SK-MEL-5 (cell line): ENCODE results near the gene HLA-DQA1. TPM values are rescaled to one million over a fixed set of nuclear protein-coding genes. Genes with fewer than 3 reads are reported as not detected.
"Not testable (repeated sequence)": the region's sequence is repeated elsewhere in the genome, so short reads cannot be mapped to it uniquely, and the experiment has no call there.

ENCODE experiments used
- DNase-seq: peaks from one replicate; pipeline ENCODE4 v3.0.0-alpha.2; 2016; ENCODE audit warnings: low read depth, low spot score
- in situ Hi-C: cut with HindIII; loops from 2 replicates; pipeline ENCODE4 v1.10.0; 2016; ENCODE audit warnings: low sequenced_read_pairs, high pct_unique_total_duplicates, low pct_unique_long_range_greater_than_20kb
- total RNA-seq: library from RNA; depleted of rRNA; stranded (reverse); fragments of >200 nt; shearing (Covaris generic); gene quantifications from 2 replicates; pipeline ENCODE4 v1.2.3, GENCODE V29; 2014

Gene HLA-DQA1
- total RNA-seq, 1 experiment from 2014 or later: 0.37 TPM

GRCh38 chr6:32614366-32615081, 22.7 kb upstream of the HLA-DQA1 start:
- no peak for DNase-seq
- in situ Hi-C loops: no loop called here

GRCh38 chr6:32615885-32616532, 21.2 kb upstream of the HLA-DQA1 start:
- no peak for DNase-seq
- in situ Hi-C loops: no loop called here

DNA sequence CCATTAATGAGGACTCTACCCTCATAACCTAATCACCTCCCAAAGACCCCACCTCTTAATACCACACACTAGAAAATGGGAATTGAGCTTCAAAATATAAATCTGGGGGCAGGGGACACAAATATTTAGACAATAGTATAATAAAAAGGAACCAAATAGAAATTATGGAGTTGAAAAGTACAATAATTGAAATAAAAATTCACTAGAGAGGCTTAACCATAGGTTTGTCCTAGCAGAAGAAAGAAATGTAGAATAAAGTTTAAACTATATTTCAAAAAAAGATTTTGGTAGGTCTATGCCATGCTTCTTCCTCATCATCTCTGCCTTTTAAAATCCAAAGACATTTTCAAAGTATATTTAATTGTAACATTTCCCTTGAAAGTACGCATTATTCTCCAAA, 19.5 kb upstream of the HLA-DQA1 start:
- no peak for DNase-seq
- in situ Hi-C loops: no loop called here

- DNase-seq: no peak
- in situ Hi-C loops: no loop called here
Measured at GRCh38 chr6:32621372-32621771, 15.8 kb upstream of the HLA-DQA1 start.

DNA sequence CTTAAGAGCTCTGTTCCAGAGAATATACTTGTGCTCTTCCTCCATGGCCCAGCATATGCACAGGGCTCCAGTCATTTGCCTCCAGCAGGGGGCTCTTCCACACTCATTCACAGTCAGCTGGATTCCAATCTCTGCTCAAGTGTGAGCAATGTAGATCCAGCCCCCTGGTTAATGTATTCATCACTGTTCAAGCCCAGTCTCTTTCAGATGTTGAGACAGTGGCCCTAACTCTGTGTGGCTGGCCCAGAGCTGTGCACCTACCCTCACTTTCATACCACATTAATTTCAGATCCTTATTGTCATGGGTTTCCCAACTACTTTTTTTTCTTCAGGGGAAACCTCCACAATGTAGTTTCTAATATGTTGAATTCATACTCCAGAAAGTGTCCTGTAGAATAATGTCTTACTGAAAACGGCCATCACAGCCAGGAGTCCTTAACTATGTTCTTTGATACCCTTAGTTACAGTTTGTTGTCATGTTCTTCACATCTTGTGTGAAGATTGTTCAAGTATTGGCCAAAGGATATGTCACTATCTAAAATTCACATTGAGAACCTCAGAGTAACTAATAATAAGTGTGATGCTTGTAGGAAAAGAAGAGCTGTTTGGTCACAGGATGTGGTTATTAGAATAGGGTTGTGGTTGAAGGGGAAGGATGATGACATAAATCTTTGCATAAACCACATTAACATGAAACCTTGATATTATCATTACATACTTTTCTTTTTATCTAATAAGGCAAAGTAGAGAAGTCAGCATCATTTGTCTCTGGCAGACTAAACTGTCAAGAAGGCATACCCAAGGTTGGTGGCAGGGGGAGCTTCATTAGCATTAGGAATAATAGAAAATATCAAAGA, 14.4 kb upstream of the HLA-DQA1 start:
- peak; percentile 54 for DNase-seq
- in situ Hi-C loops: no loop called here

DNA sequence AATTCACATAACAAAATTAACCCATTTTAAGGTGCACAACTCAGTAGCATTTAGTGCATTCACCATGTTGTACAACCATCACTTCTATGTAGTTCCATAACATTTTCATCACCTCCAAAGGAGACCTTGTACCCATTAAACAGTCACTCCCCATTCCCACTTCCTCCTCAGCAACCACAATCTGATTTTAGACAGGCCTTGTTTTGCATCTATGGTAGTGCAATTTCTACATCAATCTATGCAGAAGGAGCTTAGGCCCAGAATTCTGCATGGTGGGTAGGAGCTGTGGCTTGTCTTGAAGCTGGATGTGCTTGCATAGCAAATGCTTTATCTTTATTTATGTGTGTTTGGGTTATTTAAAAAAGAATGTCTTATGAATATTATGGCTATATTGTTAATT, 13.5 kb upstream of the HLA-DQA1 start:
- no peak for DNase-seq
- in situ Hi-C loops: no loop called here

DNA sequence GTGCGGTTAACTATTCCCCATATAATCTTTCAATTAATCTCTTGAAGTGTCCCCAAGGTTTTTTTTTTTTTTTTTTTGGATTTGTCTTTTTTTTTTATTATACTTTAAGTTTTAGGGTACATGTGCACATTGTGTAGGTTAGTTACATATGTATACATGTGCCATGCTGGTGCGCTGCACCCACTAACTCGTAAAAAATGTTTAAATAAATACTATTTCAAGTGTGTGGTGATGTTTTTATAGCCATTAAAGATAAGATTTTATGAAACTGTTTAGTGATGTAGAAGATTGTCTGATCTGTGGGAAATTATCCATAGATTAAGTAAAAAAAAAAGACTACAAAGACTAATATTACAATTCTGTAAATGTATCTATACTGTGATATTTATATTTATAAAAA, 12.6 kb upstream of the HLA-DQA1 start:
- in situ Hi-C loops: no loop called here
- DNase-seq: no peak

DNA sequence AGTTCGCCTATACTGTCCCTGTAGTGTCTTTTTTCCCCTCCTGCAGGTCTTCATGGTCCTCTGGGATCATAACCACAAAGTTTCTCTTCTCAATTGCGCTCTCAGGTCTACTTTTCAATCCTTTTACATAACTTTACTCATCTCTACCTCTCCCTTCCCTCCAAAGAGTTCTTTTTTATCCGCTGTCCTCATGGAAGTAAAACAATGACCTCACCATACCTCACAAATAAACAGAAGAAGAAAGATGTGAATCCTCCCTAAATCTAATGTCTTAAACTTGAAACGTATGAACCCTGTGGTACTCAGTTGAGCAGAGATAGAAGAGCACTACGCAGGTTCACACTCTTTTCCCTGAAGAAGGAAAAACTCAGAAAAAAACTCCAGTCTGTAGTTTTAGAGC, 12.1 kb upstream of the HLA-DQA1 start:
- no peak for DNase-seq
- in situ Hi-C loops: no loop called here

DNA sequence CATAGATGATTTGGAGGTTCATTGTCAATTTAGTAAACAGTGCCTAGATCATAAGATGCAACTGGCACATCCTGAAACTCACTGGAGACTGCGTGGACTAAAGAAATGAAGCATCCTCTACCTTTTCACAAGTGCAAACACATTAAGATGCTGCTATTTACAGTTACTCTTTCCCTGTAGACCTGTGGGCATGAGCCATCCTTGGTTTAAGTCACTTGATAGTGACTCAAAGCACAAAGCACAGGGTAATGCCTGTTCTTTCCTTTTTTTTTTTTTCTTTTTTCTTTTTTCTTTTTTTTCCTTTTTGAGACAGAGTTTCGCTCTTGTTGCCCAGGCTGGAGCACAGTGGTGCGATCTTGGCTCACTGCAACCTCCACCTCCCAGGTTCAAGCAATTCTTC, 10.0 kb upstream of the HLA-DQA1 start:
- in situ Hi-C loops: no loop called here
- no peak for DNase-seq

DNA sequence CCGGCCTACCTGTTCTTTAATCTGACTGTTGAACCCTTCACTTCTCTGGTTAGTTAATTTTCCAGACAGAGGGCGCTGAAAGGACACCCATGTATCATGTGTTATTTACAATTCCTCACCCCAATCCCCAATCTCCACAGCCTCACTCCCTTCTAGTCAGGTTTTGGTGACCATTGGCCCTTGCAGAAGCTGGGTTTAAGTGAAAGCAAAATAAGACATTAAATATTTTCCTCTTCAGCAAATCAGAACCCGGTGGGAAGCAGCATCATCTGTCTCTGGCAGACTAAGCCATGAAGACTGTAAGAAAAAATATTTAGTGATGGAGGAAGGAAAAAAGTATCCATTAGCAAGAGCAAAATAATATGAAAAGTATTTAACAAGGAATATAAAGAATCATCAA, 9.4 kb upstream of the HLA-DQA1 start:
- in situ Hi-C loops: no loop called here
- peak; percentile 56 for DNase-seq

- DNase-seq, in situ Hi-C loops: not testable (repeated sequence)
Measured at GRCh38 chr6:32629793-32630192, 7.4 kb upstream of the HLA-DQA1 start.

GRCh38 chr6:32635526-32636123, 1.6 kb upstream of the HLA-DQA1 start:
- DNase-seq: no peak
- in situ Hi-C loops: no loop called here

GRCh38 chr6:32637883-32638282, 677 bp downstream of the HLA-DQA1 start:
- in situ Hi-C loops: no loop called here
- DNase-seq: no peak

DNA sequence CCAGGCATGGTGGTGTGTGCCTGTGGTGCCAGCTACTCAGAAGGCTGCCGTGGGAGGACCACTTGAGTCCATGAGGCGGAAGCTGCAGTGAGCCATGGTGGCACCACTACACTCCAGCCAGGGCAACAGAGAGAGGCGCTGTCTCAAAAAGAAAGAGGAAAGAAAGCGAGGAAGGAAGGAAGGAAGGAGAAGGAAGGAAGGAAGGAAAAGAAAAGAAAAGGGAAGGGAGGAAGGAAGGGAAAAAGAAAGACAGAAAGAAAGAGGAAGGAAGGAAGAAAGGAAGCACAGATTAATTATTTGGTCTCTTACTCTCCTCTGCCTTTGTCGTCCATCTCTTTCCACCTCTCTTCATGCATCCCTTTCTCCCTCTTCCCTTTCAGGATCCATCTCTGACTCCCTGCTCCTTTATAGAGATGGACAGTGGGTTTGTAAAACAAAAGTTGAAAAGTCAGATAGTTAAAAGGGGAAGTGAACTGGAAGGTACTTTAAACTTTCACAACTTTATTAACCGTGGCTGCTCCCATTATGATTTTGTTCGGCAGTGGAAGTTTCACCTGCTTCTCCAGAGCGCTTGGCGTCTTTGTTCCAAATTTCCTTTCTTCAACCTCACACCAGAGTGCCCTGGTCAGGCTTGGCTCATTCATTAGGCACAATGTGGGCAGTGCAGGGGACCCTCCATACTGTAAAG, 1.5 kb downstream of the HLA-DQA1 start:
- DNase-seq: no peak
- in situ Hi-C loops: no loop called here

GRCh38 chr6:32639440-32640394, 2.5 kb downstream of the HLA-DQA1 start:
- in situ Hi-C loops: no loop called here
- DNase-seq: no peak

- no peak for DNase-seq
- in situ Hi-C loops: no loop called here
Measured at GRCh38 chr6:32641122-32641521, 3.9 kb downstream of the HLA-DQA1 start.
